Epithelial cell of proximal tubule (primary cell): ENCODE data around the gene DNMT3L. TPM values are rescaled to one million over a fixed set of nuclear protein-coding genes. Genes with fewer than 3 reads are reported as not detected.

Experiments
- DNase-seq: peaks from one replicate; pipeline ENCODE4 v3.0.0-alpha.2; 2011; ENCODE audit warnings: low read depth
- H3K4me3 ChIP-seq: 2 replicates; pipeline ENCODE4 v1.5.1; 2011; ENCODE audit warnings: low read depth, mild to moderate bottlenecking, low read length
- total RNA-seq: library from RNA; depleted of rRNA; stranded (reverse); fragments of >200 nt; gene quantifications from 2 replicates; pipeline ENCODE4 v1.2.3, GENCODE V29; 2015
- TF ChIP-seq, protein P1 (sequence below): conservative IDR thresholded peaks from 2 replicates; pipeline ENCODE4 v1.5.1; 2012; ENCODE audit warnings: low read depth, mild to moderate bottlenecking, low read length

DNMT3L gene
- total RNA-seq, 1 donor from 2014 or later: not detected

- H3K4me3 ChIP-seq: no peak overlapping the region
- TF ChIP-seq, protein P1, sequence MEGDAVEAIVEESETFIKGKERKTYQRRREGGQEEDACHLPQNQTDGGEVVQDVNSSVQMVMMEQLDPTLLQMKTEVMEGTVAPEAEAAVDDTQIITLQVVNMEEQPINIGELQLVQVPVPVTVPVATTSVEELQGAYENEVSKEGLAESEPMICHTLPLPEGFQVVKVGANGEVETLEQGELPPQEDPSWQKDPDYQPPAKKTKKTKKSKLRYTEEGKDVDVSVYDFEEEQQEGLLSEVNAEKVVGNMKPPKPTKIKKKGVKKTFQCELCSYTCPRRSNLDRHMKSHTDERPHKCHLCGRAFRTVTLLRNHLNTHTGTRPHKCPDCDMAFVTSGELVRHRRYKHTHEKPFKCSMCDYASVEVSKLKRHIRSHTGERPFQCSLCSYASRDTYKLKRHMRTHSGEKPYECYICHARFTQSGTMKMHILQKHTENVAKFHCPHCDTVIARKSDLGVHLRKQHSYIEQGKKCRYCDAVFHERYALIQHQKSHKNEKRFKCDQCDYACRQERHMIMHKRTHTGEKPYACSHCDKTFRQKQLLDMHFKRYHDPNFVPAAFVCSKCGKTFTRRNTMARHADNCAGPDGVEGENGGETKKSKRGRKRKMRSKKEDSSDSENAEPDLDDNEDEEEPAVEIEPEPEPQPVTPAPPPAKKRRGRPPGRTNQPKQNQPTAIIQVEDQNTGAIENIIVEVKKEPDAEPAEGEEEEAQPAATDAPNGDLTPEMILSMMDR: peak; percentile 4
- no peak for DNase-seq
These were observed 6.0 kb upstream of the DNMT3L start for GRCh38 chr21:44267655-44268142.

DNA sequence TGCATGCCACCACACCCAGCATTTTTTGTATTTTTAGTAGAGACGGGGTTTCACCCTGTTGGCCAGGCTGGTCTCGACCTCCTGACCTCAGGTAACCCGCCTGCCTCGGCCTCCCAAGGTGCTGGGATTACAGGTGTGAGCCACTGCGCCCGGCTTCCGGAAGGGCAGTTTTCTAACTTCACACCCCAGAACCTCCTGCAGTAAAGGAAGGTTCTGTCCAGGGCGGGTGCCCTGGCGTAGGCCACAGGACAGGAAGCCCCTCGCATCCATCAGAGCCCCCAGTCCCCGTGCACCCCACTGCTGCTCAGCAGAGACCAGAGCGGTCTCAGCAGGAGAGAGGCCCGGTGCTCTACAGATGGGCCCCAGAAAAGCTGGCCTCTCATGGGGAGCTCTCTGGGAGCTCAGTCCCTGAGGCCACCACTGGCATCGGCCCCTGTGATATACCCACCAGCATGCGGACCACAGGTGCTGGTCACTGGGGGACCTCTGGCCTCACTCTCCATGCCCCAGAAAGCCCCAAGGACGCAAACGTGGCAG, 4.1 kb upstream of the DNMT3L start:
- TF ChIP-seq, protein P1: no peak
- no peak for DNase-seq
- H3K4me3 ChIP-seq: no peak overlapping the region

GRCh38 chr21:44263768-44264167, 2.1 kb upstream of the DNMT3L start:
- H3K4me3 ChIP-seq: no peak overlapping the region
- no peak for DNase-seq
- TF ChIP-seq, protein P1: no peak

GRCh38 chr21:44263221-44263760, 1.6 kb upstream of the DNMT3L start:
- TF ChIP-seq, protein P1: no peak
- DNase-seq: no peak
- H3K4me3 ChIP-seq: no peak overlapping the region

DNA sequence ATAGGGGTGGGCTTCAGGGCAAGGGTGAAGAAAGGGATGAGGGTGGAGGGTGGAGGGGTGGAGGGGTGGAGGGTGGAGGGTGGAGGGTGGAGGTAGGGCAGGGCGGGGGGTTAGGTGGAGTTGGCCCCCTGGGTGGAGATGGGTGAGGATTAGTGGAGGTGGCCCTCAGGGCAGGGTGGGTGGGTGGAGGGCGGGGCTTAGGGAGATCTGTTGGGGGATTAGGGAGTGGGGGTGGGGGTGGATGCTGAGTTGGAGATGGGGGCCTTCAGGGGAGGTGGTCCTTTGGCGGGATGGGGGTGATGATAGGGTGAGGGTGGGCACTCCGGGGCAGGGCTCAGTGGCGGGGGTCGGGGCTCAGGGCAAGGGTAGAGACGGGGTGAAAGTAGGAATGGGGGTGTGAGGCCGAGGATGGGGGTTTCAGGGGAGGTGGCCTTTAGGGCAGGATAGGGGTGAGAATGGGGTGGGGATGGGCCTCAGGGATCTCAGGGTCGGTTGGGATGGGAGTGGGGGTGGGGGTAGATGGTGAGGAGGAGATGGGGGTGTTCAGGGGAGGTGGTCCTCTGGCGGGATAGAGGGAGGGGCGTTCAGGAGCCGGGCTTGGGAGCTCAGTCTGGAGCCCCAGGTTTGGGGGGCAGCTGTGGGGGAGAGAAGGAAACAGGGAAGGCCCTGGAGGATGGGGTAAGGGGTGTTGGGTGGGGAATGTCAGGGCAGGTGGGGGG, 800 bp upstream of the DNMT3L start:
- DNase-seq: no peak

DNA sequence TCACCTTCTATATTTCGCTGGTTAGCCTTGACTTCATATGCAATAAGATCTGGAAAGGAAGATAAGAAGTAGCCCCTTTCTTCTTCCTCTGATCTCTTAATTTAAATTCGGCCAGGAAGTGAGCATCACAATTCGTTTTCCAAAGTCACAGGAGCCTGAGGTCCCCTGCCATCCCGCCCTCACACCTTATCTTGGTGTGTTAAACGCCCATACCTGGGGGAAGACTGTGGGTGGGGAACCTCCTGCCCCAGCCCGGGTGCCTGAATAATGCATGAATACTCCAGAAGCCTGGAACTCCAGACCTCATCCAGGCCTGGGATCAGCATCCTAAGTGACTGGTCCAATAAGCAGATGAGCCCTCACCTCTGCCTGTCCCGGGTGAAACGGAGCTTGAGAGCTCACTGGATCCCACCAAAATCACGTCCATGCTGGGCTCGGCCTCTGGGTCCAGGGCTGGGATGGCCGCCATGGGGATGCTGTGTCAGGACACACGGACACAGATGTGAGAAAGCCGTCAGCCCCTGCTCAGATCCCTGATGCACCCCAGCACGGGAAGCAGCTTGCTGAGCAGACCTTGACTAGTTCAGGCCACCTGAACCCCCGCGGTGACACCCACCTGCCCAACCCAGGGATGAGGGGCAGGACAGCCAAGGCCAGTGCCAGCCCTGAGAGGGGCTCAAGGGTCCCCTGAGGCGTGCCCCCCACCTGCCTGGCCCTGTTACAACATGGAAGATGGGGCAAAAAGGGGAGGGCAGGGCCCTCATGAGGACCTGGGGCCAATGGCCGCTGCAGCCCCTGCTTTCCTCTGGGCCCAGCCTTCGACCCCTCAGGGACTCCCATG, 686 bp downstream of the DNMT3L start:
- H3K4me3 ChIP-seq: no peak overlapping the region
- TF ChIP-seq, protein P1: no peak
- no peak for DNase-seq

More for the DNA sequence above, 800 bp upstream of the DNMT3L start:
- H3K4me3 ChIP-seq: no peak overlapping the region
- TF ChIP-seq, protein P1: no peak
